ENCODE data around the gene HYLS1.

The HYLS1 gene

DNA sequence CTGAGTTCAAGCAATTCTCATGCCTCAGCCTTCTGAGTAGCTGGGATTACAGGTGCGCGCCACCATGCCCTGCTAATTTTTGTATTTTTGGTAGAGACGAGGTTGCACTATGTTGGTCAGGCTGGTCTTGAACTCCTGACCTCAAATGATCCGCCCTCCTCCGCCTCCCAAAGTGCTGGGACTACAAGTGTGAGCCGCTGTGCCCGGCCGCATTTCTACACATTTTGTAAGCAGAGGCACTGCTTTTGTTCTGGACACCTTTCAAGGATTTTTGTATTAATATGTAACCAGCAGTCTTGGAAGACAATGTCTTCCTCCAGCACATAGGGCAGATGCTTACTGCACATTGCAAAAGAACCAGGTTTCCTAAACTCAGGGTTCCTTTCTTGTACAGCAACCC, 47.0 kb downstream of the HYLS1 start:
- DNase-seq: no peak

- DNase-seq: no peak
These were observed 47.6 kb downstream of the HYLS1 start for GRCh38 chr11:125935056-125935455.

GRCh38 chr11:125935618-125936199, 48.2 kb downstream of the HYLS1 start:
- peak; percentile 71 for DNase-seq

DNA sequence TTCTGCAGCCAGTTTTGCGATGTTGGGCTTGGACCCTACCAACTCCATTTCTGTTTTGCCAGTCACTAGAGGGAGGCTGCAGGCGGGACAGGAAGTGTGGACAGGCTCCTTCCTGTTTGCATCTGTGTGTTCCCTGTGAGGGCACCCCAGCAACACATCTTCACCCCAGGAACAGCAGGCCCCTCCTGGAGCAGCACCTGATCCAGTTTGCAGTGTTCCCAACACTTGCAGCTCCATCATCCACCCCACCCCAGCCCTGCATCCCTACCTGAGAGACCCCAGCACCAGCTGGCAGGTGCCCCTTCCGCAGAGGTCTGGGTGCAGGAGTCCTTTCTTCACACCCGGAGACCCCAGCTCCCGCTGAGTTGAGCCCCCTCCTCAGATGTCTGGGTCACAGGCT, 51.0 kb downstream of the HYLS1 start:
- no peak for DNase-seq

DNA sequence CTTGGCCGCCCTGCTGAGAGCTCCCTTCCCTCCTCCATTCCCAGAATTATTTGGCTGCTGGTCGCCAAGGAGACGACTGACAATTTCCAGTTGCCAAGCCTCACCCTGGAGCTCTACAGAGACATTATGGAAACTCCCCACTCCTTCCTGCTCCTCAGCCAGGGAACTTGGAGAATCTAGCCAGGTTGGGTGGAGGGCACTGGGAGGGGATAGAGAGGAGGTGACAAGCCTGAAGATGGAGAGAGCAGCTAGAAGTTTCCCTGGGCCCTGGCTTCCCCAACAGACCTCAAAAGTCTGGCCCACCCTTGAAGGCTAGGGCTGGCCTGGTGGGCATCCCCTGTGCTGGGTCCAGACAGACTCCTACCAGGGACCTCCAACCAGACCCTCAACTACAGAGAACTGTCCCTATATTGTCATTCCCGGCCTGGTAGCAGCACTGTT, 51.6 kb downstream of the HYLS1 start:
- DNase-seq: no peak

DNA sequence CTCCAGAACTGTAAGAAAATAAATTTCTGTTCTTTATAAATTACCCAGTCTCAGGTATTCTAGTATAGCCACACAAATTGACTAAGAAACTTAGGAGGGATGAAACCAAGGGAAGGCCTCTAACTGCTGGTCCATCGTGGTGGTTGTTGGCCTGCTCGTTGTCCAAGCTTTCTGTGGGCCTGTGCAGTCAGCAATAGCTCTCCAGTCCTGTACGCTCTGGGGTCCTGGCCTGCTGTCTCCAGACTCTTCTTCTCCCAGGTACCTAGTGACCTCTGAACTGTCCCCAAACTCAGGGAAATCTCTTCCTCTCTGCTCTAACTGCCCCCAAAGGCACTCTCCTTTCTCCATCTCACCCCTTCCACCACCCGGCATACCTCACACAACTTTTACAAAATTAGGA, 52.7 kb downstream of the HYLS1 start:
- DNase-seq: no peak

- no peak for DNase-seq
These were observed 53.8 kb downstream of the HYLS1 start for GRCh38 chr11:125941267-125941618.

GRCh38 chr11:125941619-125942611, 54.4 kb downstream of the HYLS1 start:
- peak; percentile 30 for DNase-seq

DNA sequence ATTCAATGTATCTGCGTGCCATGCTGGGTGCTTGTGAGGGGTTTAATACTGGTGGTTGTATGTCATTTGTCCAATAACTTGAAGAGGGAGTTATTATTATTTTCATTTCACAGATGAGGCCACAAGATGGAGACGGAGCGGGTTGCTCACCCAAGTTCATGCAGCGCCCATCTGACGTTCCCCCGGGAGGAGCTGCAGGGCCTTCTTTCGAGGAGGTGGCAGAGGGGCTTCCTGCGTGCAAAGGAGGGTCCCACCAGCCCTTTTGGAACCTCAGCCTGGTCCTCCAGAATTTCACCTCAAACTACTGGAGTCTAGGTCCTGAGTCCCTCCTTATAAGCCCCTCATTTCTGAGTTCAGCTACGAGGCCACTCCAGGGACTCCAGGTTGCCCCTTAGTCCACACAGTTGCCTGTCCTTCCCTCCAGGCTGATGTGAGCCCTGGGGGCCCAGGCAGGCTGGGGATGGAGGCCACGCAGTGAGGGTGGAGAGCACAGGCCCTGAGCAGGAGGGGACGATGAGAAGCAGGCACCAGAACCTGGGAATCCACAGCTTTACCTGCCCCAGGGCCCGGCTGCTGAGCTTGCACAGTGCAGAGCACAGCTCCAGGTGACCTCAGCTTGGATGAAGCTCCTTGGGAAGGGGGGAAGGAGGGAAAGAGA, 55.4 kb downstream of the HYLS1 start:
- DNase-seq: no peak

- no peak for DNase-seq
These were observed 56.3 kb downstream of the HYLS1 start for GRCh38 chr11:125943661-125944349.

GRCh38 chr11:125944350-125945010, 57.0 kb downstream of the HYLS1 start:
- DNase-seq: no peak

GRCh38 chr11:125945011-125945796, 57.7 kb downstream of the HYLS1 start:
- no peak for DNase-seq

DNA sequence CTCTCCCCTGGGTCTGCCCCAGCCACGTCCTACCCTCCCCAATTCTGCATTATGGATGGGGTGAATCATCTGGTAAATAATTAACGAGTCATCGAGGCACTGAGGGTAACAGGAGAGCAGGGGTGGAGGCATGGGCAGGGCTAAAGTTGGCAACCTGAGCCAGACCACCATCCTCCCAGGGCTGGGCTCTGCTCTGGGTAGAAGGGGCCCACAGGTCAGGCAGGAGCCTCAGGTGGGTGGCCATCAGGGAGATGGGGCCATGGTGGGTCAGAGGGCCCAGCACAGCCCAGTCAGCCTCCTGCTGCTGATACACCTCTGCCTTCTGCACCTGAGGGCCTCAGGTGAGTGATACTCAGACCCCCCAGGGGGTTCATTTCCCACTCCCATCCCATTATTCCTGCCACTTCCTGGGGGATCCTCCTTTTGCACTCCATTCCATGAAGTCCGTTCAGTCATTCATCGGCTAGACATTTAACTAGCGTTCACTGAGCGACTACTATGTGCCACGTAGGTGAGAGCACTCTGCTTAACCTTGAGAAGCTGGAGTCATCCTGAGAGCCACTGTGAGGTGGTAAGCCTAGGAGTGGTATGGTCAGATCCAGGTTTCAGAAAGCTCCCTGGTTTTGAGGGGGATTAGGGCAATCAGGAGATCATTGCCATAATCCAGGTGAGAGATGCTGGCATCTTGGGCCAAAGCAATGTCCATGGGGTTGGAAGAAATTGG, 58.5 kb downstream of the HYLS1 start, which contains the start of gene VSIG10L2:
TSS of gene VSIG10L2 (plus strand) at position 248 of the 724 bp plus-strand sequence. CDS start at position 260, 12 bp downstream.
- DNase-seq: no peak

DNA sequence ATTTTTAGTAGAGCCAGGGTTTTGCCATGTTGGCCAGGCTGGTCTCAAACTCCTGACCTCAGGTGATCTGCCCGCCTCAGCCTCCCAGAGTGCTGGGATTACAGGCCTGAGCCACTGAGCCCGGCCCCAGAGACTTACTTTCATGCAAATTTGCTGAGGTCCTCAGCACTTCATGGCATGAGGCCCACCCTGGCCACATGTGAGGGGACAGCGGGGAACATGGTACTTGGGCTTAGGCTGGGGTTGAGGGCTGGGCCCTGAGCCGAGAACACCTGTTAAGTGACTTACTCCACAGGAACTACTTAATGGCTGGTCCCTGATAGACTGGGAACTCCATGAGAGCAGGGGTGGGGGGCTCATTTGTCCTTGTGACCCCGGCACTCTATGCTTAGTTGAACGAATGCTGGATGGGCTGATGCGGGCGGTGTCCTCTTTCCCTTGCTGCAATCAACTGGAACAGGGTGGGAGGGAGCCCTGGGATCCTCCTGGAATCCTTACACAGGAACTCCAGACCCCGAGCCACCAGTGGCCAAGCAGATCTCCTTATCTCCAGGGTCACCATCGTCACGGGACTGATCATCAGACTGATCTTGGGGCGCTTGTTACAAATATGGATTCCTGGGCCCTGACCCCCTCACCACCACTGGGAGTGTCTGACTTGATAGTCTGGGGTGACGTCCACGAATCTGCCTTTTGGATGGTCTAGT, 59.4 kb downstream of the HYLS1 start:
- DNase-seq: no peak

GRCh38 chr11:125947419-125948277, 60.2 kb downstream of the HYLS1 start:
- no peak for DNase-seq

DNA sequence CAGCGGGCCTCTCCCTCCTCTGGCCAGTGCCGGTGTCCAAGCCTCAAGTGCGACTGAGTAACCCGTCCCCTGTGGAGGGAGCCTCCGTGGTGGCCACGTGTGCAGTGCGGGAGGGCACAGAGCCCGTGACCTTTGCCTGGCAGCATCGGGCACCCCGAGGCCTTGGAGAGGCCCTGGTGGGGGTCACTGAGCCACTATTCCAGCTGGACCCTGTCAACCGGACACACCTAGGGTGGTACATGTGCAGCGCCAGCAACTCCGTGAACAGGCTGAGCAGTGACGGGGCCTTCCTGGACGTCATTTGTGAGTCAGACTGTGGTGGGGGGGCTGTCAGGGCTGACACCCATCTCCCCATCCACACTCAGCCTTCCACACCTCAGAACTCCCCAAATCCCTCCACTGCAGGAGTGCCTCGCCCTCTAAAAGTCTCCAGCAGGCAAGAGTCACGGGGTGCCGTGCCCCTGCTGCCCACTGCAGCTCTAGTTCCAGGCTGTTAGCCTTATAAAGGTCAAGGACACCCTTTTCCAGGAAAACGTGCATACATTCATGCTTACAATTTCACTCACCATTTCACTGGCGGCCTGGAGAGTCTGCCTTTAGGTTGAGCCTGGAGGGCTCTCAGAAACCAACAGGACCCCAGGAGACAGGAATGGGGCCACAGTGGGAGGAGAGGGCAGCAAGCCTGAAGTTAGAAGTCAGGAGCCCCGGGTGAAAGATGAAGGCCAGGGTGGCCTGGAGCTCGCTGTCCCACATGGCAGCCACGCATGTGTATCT, 61.0 kb downstream of the HYLS1 start:
- no peak for DNase-seq

DNA sequence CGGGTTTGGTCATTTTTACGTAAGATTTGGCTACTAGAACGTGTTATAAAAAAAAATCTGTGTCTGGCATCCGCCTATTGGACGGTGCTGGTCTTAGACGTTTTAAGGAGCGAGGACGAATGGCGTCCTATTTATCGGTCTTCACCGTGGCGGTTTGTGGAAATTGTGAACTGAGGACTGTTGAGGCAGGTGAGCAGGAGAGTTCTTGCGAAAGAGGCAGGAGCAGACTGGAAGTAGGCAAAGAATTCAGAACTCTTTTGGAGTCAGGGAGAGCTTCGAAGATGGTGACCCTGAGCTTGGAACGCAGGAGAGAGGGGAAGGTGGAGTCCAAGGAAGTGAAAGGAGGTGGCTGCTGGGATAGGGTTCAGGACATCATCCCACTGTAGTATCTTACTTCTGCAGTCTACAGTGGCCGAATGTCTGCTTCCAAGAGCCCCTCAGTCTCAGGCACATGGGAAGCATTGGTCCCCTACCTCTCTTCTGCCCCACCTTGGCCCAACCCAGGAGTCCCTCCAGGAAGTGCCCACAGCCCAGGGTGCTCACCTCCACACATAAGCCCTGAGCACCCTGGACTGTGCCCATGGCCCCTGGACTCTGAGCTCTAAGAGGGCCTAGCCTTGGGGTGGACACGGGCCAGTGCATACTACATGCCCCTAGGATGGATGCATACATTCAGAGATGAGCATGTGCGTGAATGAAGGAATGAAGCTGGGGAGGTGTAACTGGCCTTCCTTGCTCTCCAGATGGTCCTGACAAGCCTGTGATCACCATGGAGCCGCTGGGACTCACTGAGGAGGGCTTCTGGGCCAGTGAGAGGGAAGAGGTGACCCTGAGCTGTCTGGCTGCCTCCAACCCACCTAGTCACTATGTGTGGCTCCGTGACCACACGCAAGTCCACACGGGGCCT, 62.1 kb downstream of the HYLS1 start:
- no peak for DNase-seq
